Measurements from ENCODE around the gene CEPT1.
A peak's percentile ranks its signal among the peaks of the same experiment; 100 is the strongest.
"Not testable (repeated sequence)": the region's sequence is repeated elsewhere in the genome, so short reads cannot be mapped to it uniquely, and the experiment has no call there.

Gene CEPT1

DNA sequence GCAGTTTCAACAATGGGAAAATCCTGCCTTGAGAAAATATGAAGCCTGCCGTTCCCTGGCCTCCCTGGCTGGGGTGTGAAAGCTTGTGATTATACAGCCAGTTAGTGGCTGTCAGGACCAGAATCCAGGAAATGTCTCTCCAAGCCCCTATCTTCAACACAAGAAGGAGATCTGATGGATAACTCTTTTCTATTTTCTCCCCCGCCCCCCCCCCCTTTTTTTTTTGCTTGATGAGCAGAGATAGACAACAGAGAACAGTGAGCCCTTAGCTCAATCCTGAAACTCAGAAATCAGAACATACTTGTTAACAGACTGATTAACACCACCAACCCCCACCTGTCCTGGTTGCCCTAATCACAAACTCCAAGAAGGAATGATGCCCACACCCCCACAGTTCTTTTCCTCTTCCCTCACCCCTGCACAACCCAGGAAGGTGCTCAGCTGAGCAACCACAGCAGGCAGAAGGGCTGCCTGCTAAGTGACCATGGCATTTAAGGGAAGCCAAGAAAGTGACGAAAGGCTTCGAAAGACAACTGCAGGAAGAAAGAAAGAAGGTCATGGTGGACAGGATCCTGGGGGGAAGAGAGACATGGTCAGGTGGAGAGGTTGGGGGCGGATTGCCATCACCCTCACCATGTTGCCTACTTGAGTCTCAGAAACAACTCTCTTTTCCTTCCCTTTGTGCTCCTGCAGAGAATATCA lies 72.8 kb downstream of the CEPT1 start:
- no peak for DNase-seq

DNA sequence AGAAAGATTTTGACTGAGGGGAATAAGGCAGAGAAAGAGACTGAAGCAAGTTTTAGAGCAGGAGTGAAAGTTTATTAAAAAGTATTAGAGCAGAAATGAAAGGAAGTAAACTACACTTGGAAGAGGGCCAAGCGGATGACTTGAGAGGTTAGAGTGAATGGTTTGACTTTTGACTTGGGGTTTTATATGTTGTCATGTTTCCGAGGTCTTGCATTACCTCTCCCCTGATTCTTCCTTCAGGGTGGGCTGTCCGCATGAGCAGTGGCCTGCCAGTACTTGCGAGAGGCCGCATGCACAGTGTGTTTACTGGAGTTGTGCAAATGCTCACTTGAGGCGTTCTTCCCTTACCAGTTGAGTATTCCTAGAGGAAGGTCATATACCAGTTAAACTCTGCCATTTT lies 73.4 kb downstream of the CEPT1 start:
- no peak for DNase-seq

DNA sequence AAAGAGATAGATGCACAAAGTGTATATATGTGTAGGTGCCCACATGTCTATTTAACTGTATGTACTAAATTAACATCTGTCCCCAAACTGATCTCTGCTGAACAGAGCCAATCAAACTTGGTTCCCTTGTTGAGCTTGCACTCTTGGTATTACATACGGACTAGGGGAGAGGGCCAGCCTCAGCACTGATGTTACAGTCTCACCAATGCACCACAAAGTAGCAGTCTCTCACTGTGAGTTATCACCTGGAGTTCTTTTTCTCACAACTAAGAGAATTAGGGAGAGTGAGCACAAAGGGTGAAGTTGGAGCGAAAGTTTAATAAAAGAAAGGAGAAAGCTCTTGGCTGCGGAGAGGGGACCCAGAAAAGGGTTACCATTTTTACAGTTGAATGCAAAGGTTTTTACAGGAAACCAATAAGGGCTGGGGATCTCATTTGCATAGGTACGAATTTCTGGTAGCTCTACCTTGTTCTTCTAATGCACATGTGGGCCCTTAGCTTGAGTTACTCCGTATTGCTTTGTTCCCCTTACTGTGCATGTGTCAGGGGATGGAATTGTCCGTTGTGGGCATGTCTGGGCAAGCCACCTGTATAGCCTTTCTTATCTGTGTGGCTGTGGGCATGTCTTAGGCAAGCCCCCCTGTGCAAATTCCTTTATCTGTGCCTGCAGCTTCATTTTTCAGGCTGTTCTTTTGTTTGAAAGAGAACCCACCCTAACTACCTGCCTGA lies 74.2 kb downstream of the CEPT1 start:
- no peak for DNase-seq

DNA sequence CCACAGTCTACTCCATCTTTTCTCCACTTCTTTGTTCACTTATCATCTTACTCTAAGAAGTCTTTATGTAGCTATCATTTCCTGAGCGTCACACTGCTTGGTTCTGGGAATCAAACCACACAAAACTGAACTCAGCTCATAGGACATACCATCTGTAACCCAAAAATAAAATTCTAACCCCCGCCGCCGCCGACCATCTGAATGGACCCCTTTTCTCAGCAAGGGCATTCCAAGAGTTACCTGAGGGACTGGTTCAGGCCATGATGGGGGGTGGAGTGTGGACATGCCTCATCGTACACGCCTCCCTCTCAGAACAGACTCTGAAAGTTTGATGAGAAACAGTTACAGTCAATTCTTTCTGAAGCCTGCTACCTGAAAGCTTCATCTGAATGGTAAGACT lies 74.9 kb downstream of the CEPT1 start:
- DNase-seq, result no peak

DNA sequence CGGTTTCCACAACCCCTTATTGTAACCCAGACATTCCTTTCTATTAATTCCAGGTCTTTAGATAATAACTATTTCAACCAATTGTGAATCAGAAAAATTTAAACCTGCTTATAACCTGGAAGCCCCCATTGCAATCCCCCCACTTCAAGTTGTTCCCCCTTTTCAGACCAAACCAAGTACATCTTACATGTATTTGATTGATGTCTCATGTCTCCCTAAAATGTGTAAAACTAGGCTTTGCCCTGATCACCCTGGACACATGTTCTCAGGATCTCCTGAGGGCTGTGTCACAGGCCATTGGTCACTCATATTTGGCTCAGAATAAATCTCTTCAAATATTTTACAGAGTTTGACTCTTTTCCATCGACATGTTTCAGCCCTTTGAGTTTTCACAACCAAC lies 75.3 kb downstream of the CEPT1 start:
- DNase-seq, result not testable (repeated sequence)

GRCh38 chr1:111216751-111217150 lies 76.7 kb downstream of the CEPT1 start:
- DNase-seq, result no peak

DNA sequence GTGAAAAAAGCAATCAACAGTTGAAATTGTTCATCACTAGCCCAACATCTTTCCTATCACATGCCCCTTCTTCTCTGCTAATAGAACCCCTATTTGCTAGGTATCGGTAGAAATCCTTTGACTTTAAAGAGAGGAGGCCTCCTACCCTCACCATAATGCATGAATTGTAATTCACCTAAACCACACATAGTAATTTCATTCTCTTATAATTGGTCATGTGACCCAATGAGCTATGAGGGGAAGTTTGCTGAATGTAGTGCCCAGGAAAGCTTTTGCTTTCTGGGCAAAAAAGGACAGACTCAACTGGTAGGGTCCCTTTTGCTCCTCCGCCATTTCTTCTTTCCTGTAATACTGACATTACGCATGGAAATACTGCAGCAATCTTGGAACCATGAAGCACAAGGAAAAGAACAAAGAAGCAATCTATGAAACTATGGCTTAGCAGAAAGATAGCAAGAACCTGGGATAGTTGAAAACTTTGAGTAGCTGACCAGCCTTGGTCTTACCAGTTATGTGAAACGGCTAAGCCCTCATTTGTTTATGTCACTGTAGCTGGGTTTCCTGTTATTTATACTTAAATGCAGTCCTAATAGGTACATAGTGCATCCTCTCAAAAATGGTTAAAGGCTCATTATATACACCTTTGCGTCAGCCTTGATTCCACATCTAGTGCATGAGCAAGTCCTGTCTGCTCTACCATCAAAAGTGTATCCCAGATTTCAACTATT lies 77.3 kb downstream of the CEPT1 start:
- no peak for DNase-seq

DNA sequence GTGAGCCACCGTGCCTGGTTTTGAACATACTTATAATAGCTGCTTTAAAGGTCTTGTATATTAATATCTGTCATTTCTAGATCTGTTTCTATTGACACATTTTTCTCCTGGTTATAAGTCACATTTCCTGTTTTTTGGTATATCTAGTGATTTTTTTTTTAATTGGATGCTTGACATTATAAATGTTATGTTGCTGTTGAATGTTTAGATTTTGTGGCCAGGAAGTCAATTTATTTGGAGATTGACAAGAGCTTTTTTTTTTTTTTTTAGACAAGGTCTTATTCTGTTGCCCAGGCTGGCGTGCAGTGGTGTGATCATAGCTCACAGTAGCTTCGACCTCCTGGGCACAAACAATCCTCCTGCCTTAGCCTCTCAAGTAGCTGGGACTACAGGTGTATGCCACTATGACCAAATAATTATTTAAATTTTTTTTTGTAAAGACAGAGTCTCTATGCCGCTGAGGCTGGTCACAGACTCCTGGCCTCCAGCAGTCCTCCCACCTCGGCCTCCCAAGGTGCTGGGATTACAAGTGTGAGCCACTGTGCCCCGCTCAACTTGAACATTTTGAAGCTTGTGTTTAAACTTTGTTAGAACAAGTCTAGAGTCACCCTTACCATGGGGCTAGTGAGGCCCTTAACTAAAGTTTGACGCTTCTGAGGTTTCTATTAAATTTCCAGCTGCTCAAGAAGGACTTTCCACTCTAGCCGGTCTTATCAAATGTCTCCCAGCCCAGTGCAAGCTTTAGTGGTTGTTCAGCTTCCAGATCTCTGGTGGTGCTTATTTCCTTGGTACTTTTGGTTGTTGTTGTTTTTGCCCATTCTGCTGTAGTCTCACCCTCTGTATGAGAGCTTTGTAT lies 78.9 kb downstream of the CEPT1 start:
- no peak for DNase-seq

DNA sequence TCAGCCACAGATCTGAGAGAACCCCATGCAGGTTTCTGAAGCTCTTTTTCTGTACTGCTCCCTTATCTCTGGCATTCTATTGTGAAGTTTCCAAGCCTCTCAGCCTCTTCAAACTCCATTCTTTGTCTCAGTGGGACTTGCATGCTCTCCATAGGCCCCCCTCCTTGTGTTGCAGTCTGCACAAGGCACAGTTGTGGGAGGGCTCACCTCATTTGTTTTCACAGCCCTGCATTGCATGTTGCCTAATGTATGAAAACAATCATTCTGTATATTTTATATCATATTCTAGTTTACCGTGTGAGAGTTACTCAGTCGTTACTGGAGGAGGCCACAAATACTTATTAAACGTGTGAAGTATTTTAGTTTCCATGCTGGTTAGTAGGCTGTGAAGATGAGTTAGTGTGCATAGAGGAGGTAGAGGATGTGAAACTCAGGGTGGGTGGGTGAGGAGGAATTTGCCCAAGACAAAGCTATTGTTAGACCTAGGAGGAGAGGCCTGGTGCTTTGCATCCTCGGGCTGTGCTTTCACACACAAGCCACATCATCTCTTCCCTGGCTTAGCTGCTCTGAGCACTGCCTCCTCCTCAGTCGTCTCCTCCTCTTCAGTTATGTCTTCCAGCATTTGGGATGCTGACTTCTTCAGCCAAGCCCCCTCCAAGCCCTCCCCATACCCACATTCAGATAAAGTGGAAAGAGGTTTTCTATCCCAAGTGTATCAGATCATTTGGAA lies 79.7 kb downstream of the CEPT1 start:
- DNase-seq, result no peak

DNA sequence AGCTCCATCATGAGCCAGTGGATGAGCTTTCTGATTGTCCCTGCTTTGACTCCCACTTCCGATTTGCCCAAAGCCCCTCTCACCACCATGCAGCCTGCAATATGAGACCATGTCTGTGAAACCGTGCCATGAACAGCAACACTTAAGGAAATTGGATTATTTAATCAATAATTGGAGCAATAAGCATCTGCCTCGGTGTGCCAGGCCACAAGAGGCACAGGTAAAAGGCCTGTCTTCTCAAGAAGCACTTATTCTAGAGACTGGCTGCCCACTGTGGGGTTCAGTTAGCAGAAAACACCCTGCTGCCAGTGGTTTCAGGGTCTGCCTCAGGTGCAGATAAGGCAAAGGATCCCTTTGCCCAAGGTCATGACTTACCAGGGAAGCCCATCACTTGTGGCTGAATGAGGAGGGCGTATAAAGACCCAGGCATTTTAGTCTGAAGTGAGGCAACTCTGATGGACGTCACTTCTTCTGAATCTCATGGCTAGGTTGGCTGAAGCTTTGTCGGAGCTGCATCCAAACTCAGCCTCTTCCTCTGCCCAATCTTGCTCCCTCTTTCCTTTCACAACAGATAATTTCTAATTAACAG lies 80.4 kb downstream of the CEPT1 start:
- no peak for DNase-seq

DNA sequence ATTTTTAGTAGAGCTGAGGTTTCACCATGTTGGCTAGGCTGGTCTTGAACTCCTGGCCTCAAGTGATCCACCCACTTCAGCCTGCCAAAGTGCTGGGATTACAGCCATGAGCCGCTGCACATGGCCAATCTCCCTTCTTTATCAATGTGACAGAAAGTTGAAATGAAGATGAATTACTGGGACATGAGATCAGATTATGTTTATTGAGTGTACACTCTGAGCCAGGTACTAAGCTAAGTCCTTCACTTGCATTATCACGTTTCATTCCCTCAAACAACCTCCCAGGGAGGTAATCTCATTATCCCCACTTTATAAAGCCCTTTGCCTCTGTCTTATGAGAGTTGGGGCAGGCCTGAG lies 81.2 kb downstream of the CEPT1 start:
- no peak for DNase-seq

GRCh38 chr1:111221633-111222291 lies 81.7 kb downstream of the CEPT1 start:
- no peak for DNase-seq

- peak; percentile 2 for DNase-seq
Measured at GRCh38 chr1:111222308-111223125, 82.5 kb downstream of the CEPT1 start.

DNA sequence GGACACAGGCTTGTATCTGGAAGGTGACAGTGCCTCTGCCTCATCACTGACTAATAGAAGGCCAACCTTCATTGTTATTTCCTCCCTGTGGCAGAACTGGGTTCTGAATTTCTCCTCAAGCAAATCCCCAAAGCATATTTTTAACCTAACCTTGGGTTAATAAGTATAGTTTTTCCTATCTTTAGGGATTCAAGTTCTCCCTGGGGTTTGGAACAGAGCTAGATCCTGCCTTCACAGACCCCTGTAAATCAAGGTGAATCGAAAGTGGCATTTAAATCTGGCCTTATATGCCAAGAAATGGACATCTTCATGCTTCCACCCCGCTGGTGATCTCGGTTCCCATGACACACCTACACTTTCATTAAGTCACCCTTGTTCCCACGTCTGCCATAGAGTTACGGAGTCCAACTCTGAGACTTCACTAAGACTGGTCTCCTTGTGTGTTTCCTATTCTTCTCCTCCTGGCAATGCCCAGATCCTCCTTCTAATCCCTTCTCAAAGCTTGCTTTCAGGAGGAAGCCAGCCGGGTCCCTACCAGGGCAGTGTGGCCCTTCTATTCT lies 83.2 kb downstream of the CEPT1 start:
- no peak for DNase-seq

DNA sequence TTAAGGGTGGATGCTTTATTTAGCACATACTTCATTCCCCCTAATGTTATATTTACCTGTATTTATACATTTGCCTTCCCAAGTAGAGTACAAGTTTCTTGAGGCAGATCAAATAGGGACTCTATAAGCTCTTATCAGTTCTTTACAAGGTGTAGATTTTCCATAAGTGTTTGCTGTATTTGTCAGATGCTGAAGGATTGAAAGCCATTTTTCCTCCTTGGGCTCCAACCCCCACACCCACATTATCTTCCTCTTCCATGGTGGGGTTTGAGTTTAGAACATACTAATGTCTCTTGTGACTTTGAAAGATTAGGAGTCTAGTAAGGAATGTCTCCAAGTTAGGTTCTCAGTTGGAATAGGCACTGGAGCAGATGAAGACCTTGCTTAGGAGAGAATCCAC lies 85.1 kb downstream of the CEPT1 start:
- DNase-seq, result no peak

GRCh38 chr1:111225717-111226400 lies 85.8 kb downstream of the CEPT1 start:
- no peak for DNase-seq

GRCh38 chr1:111227434-111227833 lies 87.4 kb downstream of the CEPT1 start, which contains the start of gene CHI3L2:
CHI3L2 (plus strand) TSS chr1:111227713; CDS start chr1:111227730, 17 bp downstream.
- DNase-seq, result no peak

DNA sequence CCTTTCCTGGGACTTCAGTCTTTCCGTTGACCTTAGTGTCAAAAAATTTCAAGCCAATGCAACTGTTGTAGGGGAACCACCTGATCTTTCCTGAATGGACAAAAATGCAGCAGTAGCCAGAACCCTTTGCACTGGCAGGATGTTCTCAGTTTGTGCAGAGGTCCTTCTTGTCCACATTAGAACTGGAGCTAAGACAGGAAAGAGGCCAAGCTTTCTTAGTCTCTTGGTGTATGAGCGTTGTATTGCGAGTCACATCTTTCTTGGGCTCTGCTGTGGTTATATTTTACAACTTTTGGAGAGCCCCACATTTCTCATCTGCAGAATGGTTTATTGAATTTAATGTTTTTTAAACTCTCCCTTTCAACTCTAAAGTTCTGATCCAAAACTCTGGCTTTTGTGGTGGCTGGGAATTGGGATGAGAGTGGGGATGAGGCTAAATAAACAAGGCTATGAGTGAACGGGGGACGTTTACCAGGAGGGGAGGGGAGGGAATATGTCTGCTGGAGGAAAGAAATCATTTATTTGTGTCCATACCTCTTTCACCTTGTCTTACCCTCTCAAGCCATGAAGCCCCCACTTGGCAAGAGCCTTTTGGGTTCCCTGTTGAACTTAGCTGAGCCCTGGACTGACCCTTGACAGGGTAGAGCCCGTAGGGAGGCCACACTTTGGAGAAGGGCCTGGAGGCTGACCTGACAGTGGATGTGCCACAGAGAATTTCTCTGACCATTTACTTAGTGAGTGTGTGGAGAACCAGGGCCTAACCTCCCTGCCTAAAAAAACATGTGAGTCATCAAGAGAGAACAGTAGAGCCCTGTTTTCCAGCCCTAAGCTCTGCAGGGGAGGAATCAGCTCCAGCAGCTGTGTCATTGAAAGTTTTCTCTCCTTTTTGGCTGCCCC lies 88.1 kb downstream of the CEPT1 start:
- no peak for DNase-seq
